Sigmoid colon (tissue), 7 donors: ENCODE measurements around the gene FAM47B. TPM values are rescaled to one million over a fixed set of nuclear protein-coding genes. Genes with fewer than 3 reads are reported as not detected.

Source experiments
- DNase-seq: peaks from one replicate; pipeline ENCODE4 v3.0.0-alpha.2; 2019
- H3K27ac ChIP-seq, 4 donors: fragments of 200-600 bp; sonication (generic); one replicate each; pipeline ENCODE4 v1.5.1; 2016 to 2019; ENCODE audit warnings: mild to moderate bottlenecking in 1 of 4
- H3K27me3 ChIP-seq, 3 donors: fragments of 200-600 bp; sonication (generic); one replicate each; pipeline ENCODE4 v1.5.1; 2019; ENCODE audit warnings: mild to moderate bottlenecking in 1 of 3
- H3K36me3 ChIP-seq, 4 donors: fragments of 200-600 bp; sonication (generic); one replicate each; pipeline ENCODE4 v1.5.1; 2016 to 2019
- H3K4me1 ChIP-seq, 4 donors: fragments of 200-600 bp; sonication (generic); one replicate each; pipeline ENCODE4 v1.5.1; 2017 to 2019
- H3K4me3 ChIP-seq, 4 donors: fragments of 200-600 bp; sonication (generic); one replicate each; pipeline ENCODE4 v1.5.1; 2017 to 2019; ENCODE audit warnings: mild to moderate bottlenecking in 2 of 4, moderate library complexity in 1 of 4
- H3K9me3 ChIP-seq, 4 donors: fragments of 200-600 bp in 3 of 4; sonication (generic) in 3 of 4; one replicate each; pipeline versions ENCODE4 v1.5.1 to v1.6.1; 2013 to 2019
- EP300 ChIP-seq, 4 donors: sonication (generic); formaldehyde crosslinking; IDR thresholded peaks; one replicate each; pipeline ENCODE4 v1.6.1; 2017; ENCODE audit warnings: antibody characterized with exemption in 4 of 4
- POLR2A ChIP-seq, 2 donors: fragments of 450-650 bp; IDR thresholded peaks; one replicate each; pipeline ENCODE4 v1.6.1; 2016; ENCODE audit warnings: antibody characterized with exemption in 2 of 2, mild to moderate bottlenecking in 2 of 2, moderate library complexity in 2 of 2
- POLR2AphosphoS5 ChIP-seq, 4 donors: sonication (generic); formaldehyde crosslinking; IDR thresholded peaks; one replicate each; pipeline ENCODE4 v1.6.1; 2017; ENCODE audit warnings: antibody characterized with exemption in 4 of 4
- WGBS, 2 donors: extraction: QIAGEN DNeasy Blood & Tissue Kit; methylation state at CpG; one replicate each; pipeline ENCODE4 v1.1.7; 2013; 5-methylcytosine and 5-hydroxymethylcytosine counted together
- intact Hi-C: fragments of 100-400 bp; cut with DNase I; formaldehyde crosslinking; loops from one replicate; pipeline ENCODE4 v1.15.1; 2023
- polyA plus RNA-seq, 3 donors: library from polyadenylated mRNA; stranded (reverse); fragments of 200-250 nt; gene quantifications; one replicate each; pipeline ENCODE4 v1.2.3, GENCODE V29; 2013
- total RNA-seq, 4 donors: library from RNA; depleted of rRNA; stranded (reverse); fragments of >200 nt; gene quantifications; one replicate each; pipeline ENCODE4 v1.1.0, GENCODE V29; 2016
- TF ChIP-seq, protein P1 (sequence below), 4 experiments: fragments of 450-650 bp in 3 of 4; fragments of 200-600 bp in 1 of 4; IDR thresholded peaks; one replicate each; pipeline ENCODE4 v1.5.1; 2016 to 2019; ENCODE audit warnings: antibody characterized with exemption in 4 of 4, mild to moderate bottlenecking in 3 of 4, moderate library complexity in 2 of 4
- donor health status: healthy with polysubstance abuse.
- donor health status: Bipolar disorder and iron deficiency.
- donor health status: healthy.

FAM47B gene
- total and polyA plus RNA-seq, 7 donors, result not detected

DNA sequence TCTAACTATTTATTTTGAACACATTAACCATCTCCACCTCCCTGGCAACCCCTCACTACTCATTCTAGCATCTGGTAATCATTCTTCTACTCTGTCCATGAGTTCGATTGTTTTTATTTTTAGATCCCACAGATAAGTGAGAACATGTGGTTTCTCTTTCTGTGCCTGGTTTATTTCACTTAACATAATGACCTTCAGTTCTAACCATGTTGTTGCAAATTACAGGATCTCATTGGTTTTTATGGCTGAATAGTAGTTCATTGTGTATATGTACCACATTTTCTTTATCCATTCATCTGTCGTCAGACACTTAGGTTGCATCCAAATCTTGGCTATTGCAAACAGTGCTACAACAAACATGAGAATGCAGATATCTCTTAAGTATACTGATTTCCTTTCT, 33.4 kb upstream of the FAM47B start:
- intact Hi-C loops, result no loop called here
- no peaks in the 10 kb centered on the region for H3K36me3 ChIP-seq
- H3K27ac ChIP-seq, result no peak overlapping the region
- 68 to 70% methylated on average over 2 of the region's 2 CpGs for WGBS, 2 donors
- H3K4me1 ChIP-seq, result no peaks in the 10 kb centered on the region
- DNase-seq, result no peak
- H3K9me3 ChIP-seq, result no peaks in the 10 kb centered on the region
- H3K27me3 ChIP-seq, result no peaks in the 10 kb centered on the region
- no peak overlapping the region for H3K4me3 ChIP-seq
- TF ChIP-seq POLR2AphosphoS5 (IDR thresholded peaks at IDR 0.05) (no peak), EP300 (IDR thresholded peaks at IDR 0.05) (no peak), POLR2A (IDR thresholded peaks at IDR 0.05) (no peak)
- TF ChIP-seq, protein P1, sequence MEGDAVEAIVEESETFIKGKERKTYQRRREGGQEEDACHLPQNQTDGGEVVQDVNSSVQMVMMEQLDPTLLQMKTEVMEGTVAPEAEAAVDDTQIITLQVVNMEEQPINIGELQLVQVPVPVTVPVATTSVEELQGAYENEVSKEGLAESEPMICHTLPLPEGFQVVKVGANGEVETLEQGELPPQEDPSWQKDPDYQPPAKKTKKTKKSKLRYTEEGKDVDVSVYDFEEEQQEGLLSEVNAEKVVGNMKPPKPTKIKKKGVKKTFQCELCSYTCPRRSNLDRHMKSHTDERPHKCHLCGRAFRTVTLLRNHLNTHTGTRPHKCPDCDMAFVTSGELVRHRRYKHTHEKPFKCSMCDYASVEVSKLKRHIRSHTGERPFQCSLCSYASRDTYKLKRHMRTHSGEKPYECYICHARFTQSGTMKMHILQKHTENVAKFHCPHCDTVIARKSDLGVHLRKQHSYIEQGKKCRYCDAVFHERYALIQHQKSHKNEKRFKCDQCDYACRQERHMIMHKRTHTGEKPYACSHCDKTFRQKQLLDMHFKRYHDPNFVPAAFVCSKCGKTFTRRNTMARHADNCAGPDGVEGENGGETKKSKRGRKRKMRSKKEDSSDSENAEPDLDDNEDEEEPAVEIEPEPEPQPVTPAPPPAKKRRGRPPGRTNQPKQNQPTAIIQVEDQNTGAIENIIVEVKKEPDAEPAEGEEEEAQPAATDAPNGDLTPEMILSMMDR (IDR thresholded peaks at IDR 0.05), result no peak

GRCh38 chrX:34915463-34916225, 27.0 kb upstream of the FAM47B start:
- no peak for DNase-seq
- H3K27me3 ChIP-seq, result no peaks in the 10 kb centered on the region
- H3K4me3 ChIP-seq, result no peak overlapping the region
- H3K36me3 ChIP-seq, result no peaks in the 10 kb centered on the region
- H3K9me3 ChIP-seq, result no peaks in the 10 kb centered on the region
- TF ChIP-seq POLR2AphosphoS5 (IDR thresholded peaks at IDR 0.05) (no peak), EP300 (IDR thresholded peaks at IDR 0.05) (no peak), POLR2A (IDR thresholded peaks at IDR 0.05) (no peak)
- TF ChIP-seq, protein P1 (IDR thresholded peaks at IDR 0.05), result no peak
- H3K4me1 ChIP-seq, result no peaks in the 10 kb centered on the region
- WGBS, 2 donors, result 72 to 86% methylated on average over 3 of the region's 3 CpGs
- intact Hi-C loops, result no loop called here
- H3K27ac ChIP-seq, result no peak overlapping the region

GRCh38 chrX:34917146-34917545, 25.4 kb upstream of the FAM47B start:
- intact Hi-C loops, result no loop called here
- no peak for DNase-seq
- Histone ChIP-seq H3K27ac (no peak overlapping the region), H3K36me3 (no peaks in the 10 kb centered on the region), H3K9me3 (no peaks in the 10 kb centered on the region), H3K27me3 (no peaks in the 10 kb centered on the region), H3K4me1 (no peaks in the 10 kb centered on the region), H3K4me3 (no peak overlapping the region)
- 71 to 73% methylated on average over 1 of the region's 1 CpG for WGBS, 2 donors
- TF ChIP-seq, protein P1 (IDR thresholded peaks at IDR 0.05), result no peak
- TF ChIP-seq POLR2AphosphoS5 (IDR thresholded peaks at IDR 0.05), result no peak
- no peak for TF ChIP-seq POLR2A (IDR thresholded peaks at IDR 0.05)
- no peak for TF ChIP-seq EP300 (IDR thresholded peaks at IDR 0.05)

GRCh38 chrX:34918091-34918736, 24.4 kb upstream of the FAM47B start:
- WGBS, 2 donors, result 36 to 56% methylated on average over 5 of the region's 5 CpGs
- no peak for TF ChIP-seq POLR2AphosphoS5 (IDR thresholded peaks at IDR 0.05)
- TF ChIP-seq POLR2A (IDR thresholded peaks at IDR 0.05), result no peak
- TF ChIP-seq, protein P1 (IDR thresholded peaks at IDR 0.05), result no peak
- no peak for TF ChIP-seq EP300 (IDR thresholded peaks at IDR 0.05)
- Histone ChIP-seq H3K36me3 (no peaks in the 10 kb centered on the region), H3K9me3 (no peaks in the 10 kb centered on the region), H3K27me3 (no peaks in the 10 kb centered on the region), H3K4me1 (no peaks in the 10 kb centered on the region), H3K4me3 (no peak overlapping the region), H3K27ac (no peak overlapping the region)
- intact Hi-C loops, result no loop called here
- DNase-seq, result no peak
